HCT116 (cell line): ENCODE results near the gene NFKB2. TPM values are rescaled to one million over a fixed set of nuclear protein-coding genes. Genes with fewer than 3 reads are reported as not detected.

ENCODE experiments used
- ATAC-seq: fragments of 200-7000 bp; cut with Tn5 transposase; 2 replicates; pipeline ENCODE4 v1.9.1; 2020; ENCODE audit warnings: mild to moderate bottlenecking, moderate library complexity
- BruUV-seq: library from RNA; stranded (reverse); fragments of 400-500 nt; replicated peaks from 2 replicates; lab custom pipeline; 2021; lab: Mats Ljungman, UMichigan
- CTCF ChIA-PET: fragments of 300-600 bp; sonication (Branson Sonifier 250); formaldehyde crosslinking; loops from one replicate; lab custom pipeline; 2021; ENCODE audit warnings: antibody characterized with exemption; lab: Charles Lee
- POLR2A ChIA-PET: fragments of 300-600, 350-600 bp; sonication (Branson Sonifier 250); formaldehyde crosslinking; loops from one replicate; lab custom pipeline; 2021; ENCODE audit warnings: antibody characterized with exemption; lab: Charles Lee
- RAD21 ChIA-PET, 2 experiments: fragments of 300-600 bp; sonication (Branson Sonifier 250); formaldehyde crosslinking; loops; one replicate each; lab custom pipeline; 2023; ENCODE audit warnings: low total read pairs in 2 of 2; ENCODE audit not compliant: uncharacterized antibody in 2 of 2, unreplicated experiment in 2 of 2, low non-redundant PET in 1 of 2; lab: Charles Lee
- DNase-seq: peaks from one replicate; pipeline ENCODE4 v3.0.0-alpha.2; 2010; ENCODE audit warnings: low read depth, low spot score
- H2AFZ ChIP-seq: fragments of 200-600 bp; shearing (Covaris generic), sonication (generic); 2 replicates; pipeline ENCODE4 v1.6.1; 2017; ENCODE audit warnings: low read depth, mixed run types, mixed read lengths, antibody characterized with exemption, low read length; ENCODE audit not compliant: poor library complexity, severe bottlenecking
- H3K27ac ChIP-seq: 2 replicates; pipeline ENCODE4 v1.5.1; 2012; ENCODE audit warnings: low read depth, low read length
- H3K27me3 ChIP-seq: fragments of 200-600 bp; sonication (generic); 2 replicates; pipeline ENCODE4 v1.6.1; 2016; ENCODE audit warnings: mixed run types, low read length, mixed read lengths; ENCODE audit not compliant: insufficient read depth
- H3K36me3 ChIP-seq, 2 experiments: fragments of 200-500 bp in 1 of 2; fragments of 200-600 bp in 1 of 2; sonication (Bioruptor generic) in 1 of 2; sonication (generic) in 1 of 2; 2 replicates each; pipeline versions ENCODE4 v1.5.1 to v1.6.1; 2014 to 2016; ENCODE audit warnings: low read length in 2 of 2, inconsistent platforms in 1 of 2, mixed read lengths in 1 of 2, mixed run types in 1 of 2; ENCODE audit not compliant: insufficient read depth in 2 of 2, control insufficient read depth in 1 of 2
- H3K4me1 ChIP-seq, 2 experiments: fragments of 200-600 bp in 1 of 2; sonication (generic) in 1 of 2; 2 replicates each; pipeline versions ENCODE4 v1.5.1 to v1.6.1; 2012 to 2017; ENCODE audit warnings: low read length in 2 of 2, inconsistent platforms in 1 of 2, mild to moderate bottlenecking in 1 of 2, mixed read lengths in 1 of 2, mixed run types in 1 of 2, moderate library complexity in 1 of 2; ENCODE audit not compliant: insufficient read depth in 2 of 2, control insufficient read depth in 1 of 2
- H3K4me2 ChIP-seq: fragments of 200-600 bp; sonication (generic); 2 replicates; pipeline ENCODE4 v1.6.1; 2017; ENCODE audit warnings: mixed run types, low read length, mixed read lengths
- H3K4me3 ChIP-seq, 2 experiments: fragments of 200-600 bp in 1 of 2; sonication (generic) in 1 of 2; replicated peaks in 1 of 2; 2 replicates each; pipeline ENCODE4 v1.5.1; 2011 to 2016; ENCODE audit warnings: low read length in 2 of 2, control low read depth in 1 of 2, low read depth in 1 of 2, mild to moderate bottlenecking in 1 of 2, mixed read lengths in 1 of 2, mixed run types in 1 of 2
- H3K79me2 ChIP-seq: fragments of 200-600 bp; sonication (generic); 2 replicates; pipeline ENCODE4 v1.6.1; 2017; ENCODE audit warnings: mild to moderate bottlenecking, mixed run types, low read length, moderate library complexity, mixed read lengths; ENCODE audit not compliant: insufficient read depth
- H3K9ac ChIP-seq: fragments of 200-600 bp; sonication (generic); 2 replicates; pipeline ENCODE4 v1.6.1; 2016; ENCODE audit warnings: low read length, mixed read lengths
- H3K9me2 ChIP-seq: fragments of 200-600 bp; sonication (generic), shearing (Covaris generic); 2 replicates; pipeline ENCODE4 v1.6.1; 2017; ENCODE audit warnings: mixed run types, mild to moderate bottlenecking, moderate library complexity; ENCODE audit not compliant: insufficient read depth
- H3K9me3 ChIP-seq, 2 experiments: fragments of 200-500 bp in 1 of 2; fragments of 200-600 bp in 1 of 2; sonication (Bioruptor generic) in 1 of 2; sonication (generic) in 1 of 2; 2 replicates each; pipeline ENCODE4 v1.6.1; 2014 to 2017; ENCODE audit warnings: low read length in 2 of 2, mixed read lengths in 2 of 2, inconsistent platforms in 1 of 2, low read depth in 1 of 2, mild to moderate bottlenecking in 1 of 2, mixed run types in 1 of 2, moderate library complexity in 1 of 2; ENCODE audit not compliant: control insufficient read depth in 1 of 2, insufficient read depth in 1 of 2
- H4K20me1 ChIP-seq: fragments of 200-600 bp; sonication (generic), shearing (Covaris generic); 2 replicates; pipeline ENCODE4 v1.6.1; 2017; ENCODE audit warnings: mixed run types, mild to moderate bottlenecking, moderate library complexity; ENCODE audit not compliant: insufficient read depth
- ELF1 ChIP-seq: IDR thresholded peaks from 2 replicates; pipeline ENCODE4 v1.6.1; 2012; ENCODE audit warnings: low read depth, borderline replicate concordance
- EZH2phosphoT487 ChIP-seq: fragments of 200-600 bp; IDR thresholded peaks from 2 replicates; pipeline ENCODE4 v1.6.1; 2018; ENCODE audit warnings: antibody characterized with exemption, borderline replicate concordance
- JUND ChIP-seq: IDR thresholded peaks from 2 replicates; pipeline ENCODE4 v1.6.1; 2012
- POLR2A ChIP-seq: IDR thresholded peaks from 2 replicates; pipeline ENCODE4 v1.7.0; 2011; ENCODE audit warnings: borderline replicate concordance; ENCODE audit not compliant: insufficient read depth, insufficient read length; ENCODE audit errors: extremely low read depth
- POLR2AphosphoS5 ChIP-seq: IDR thresholded peaks from 2 replicates; pipeline ENCODE4 v1.6.1; 2011; ENCODE audit warnings: mild to moderate bottlenecking, low read depth, low read length, moderate library complexity
- SRF ChIP-seq: IDR thresholded peaks from 2 replicates; pipeline ENCODE4 v1.6.1; 2012; ENCODE audit warnings: low read depth
- YY1 ChIP-seq: IDR thresholded peaks from 2 replicates; pipeline ENCODE4 v1.6.1; 2011; ENCODE audit warnings: low read length, low read depth, moderate library complexity, mild to moderate bottlenecking; ENCODE audit not compliant: insufficient replicate concordance; ENCODE audit errors: extremely low read depth
- intact Hi-C: fragments of 100-400 bp; cut with micrococcal nuclease; formaldehyde crosslinking; loops from 2 replicates; pipeline ENCODE4 v1.10.0; 2022
- total RNA-seq: library from RNA; stranded (reverse); gene quantifications from one replicate; pipeline ENCODE4 v1.2.1, GENCODE V29; 2021; ENCODE audit not compliant: unreplicated experiment
- TF ChIP-seq, protein P1 (sequence below): IDR thresholded peaks from 2 replicates; pipeline ENCODE4 v1.6.1; 2012

Gene NFKB2
- total RNA-seq, 1 experiment from 2014 or later: 115 TPM

DNA sequence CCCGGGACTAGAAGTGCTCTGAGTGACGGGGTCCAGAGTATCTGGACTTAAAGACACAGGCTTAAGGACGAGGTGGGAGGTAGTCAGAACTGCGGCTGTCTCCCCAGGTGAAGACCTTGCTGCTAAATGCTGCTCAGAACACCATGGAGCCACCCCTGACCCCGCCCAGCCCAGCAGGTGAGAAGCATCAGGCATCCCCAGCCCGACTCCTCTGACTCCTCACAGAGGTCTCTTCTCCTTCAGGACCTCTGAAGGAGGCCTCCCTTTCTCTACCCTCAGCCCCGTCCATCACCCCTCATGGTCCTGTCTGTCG is 5.8 kb downstream of the NFKB2 start:
- Histone ChIP-seq H3K27ac (peak overlapping the region; percentile 56), H2AFZ (no peak overlapping the region), H3K9ac (peak overlapping the region; percentile 51), H3K4me3 (0 out of 4 replicates have a peak overlapping the region, but pooled peaks of 1 of the 2 experiments have one; percentile 17), H3K4me2 (peak overlapping the region; percentile 62), H3K27me3 (no peaks in the 10 kb centered on the region), H3K79me2 (peaks cover 7% of the 10 kb centered on the region; the same call in 1 of the 2 replicates), H3K4me1 (peaks cover 21 to 59% of the 10 kb centered on the region in 2 experiments), H3K9me2 (no peaks in the 10 kb centered on the region), H4K20me1 (no peaks in the 10 kb centered on the region), H3K36me3 (peaks cover 11 to 26% of the 10 kb centered on the region in 2 experiments; a peak in 3 of 4 replicates), H3K9me3 (no peaks in the 10 kb centered on the region)
- ChIA-PET CTCF (interaction anchor here (1.0 to 9.3 kb wide), 3 partner anchors 7 to 172 kb away, joined by 3 to 154 read pairs (median 3); partner anchors contain the start of genes ELOVL3 and SUFU), RAD21 (interaction anchor here (0.8 to 2.3 kb wide), 2 partner anchors 171 kb away, joined by 3 to 8 read pairs; no protein-coding TSS in a partner anchor), POLR2A (interaction anchor here (3.5 kb wide), 1 partner anchor 171 kb away, joined by 15 read pairs; no protein-coding TSS in a partner anchor)
- ATAC-seq: no peak
- BruUV-seq: no TSS peak
- DNase-seq: no peak
- intact Hi-C loops: no loop called here
- no peak for TF ChIP-seq YY1
- TF ChIP-seq EZH2phosphoT487: no peak
- TF ChIP-seq JUND: no peak
- TF ChIP-seq, protein P1, sequence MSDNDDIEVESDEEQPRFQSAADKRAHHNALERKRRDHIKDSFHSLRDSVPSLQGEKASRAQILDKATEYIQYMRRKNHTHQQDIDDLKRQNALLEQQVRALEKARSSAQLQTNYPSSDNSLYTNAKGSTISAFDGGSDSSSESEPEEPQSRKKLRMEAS: no peak
- TF ChIP-seq POLR2A: no peak
- no peak for TF ChIP-seq ELF1
- TF ChIP-seq POLR2AphosphoS5: no peak
- no peak for TF ChIP-seq SRF
